Esophagus muscularis mucosa (tissue), 4 donors: Measurements from ENCODE around the gene PNISR. TPM values are rescaled to one million over a fixed set of nuclear protein-coding genes. Genes with fewer than 3 reads are reported as not detected.
A peak's percentile ranks its signal among the peaks of the same experiment; 100 is the strongest.

ENCODE experiments used
- DNase-seq: peaks from one replicate; pipeline ENCODE4 v3.0.0-alpha.2; 2017; ENCODE audit errors: extremely low spot score
- H3K27ac ChIP-seq, 4 donors: fragments of 200-600 bp; sonication (generic); replicated peaks in 1 of 4; 1 replicate in 3 of 4; 2 replicates in 1 of 4; pipeline ENCODE4 v1.5.1; 2016 to 2019; ENCODE audit warnings: mild to moderate bottlenecking in 1 of 4
- H3K27me3 ChIP-seq, 4 donors: fragments of 200-600 bp; sonication (generic); one replicate each; pipeline versions ENCODE4 v1.5.1 to v1.6.0; 2016 to 2019
- H3K36me3 ChIP-seq, 4 donors: fragments of 200-600 bp; sonication (generic); one replicate each; pipeline ENCODE4 v1.5.1; 2016 to 2019
- H3K4me1 ChIP-seq, 4 donors: fragments of 200-600 bp; sonication (generic); one replicate each; pipeline ENCODE4 v1.5.1; 2016 to 2019
- H3K4me3 ChIP-seq, 4 donors: fragments of 200-600 bp; sonication (generic); 1 replicate in 2 of 4; 2 replicates in 2 of 4; pipeline ENCODE4 v1.5.1; 2016 to 2019; ENCODE audit warnings: mild to moderate bottlenecking in 4 of 4, moderate library complexity in 1 of 4
- H3K9me3 ChIP-seq, 4 donors: fragments of 200-600 bp; sonication (generic); 1 replicate in 3 of 4; 2 replicates in 1 of 4; pipeline ENCODE4 v1.5.1; 2016 to 2019
- CTCF ChIP-seq, 3 experiments: fragments of 200-600 bp in 2 of 3; fragments of 450-650 bp in 1 of 3; sonication (generic) in 2 of 3; IDR thresholded peaks; one replicate each; pipeline ENCODE4 v1.5.1; 2017 to 2019; ENCODE audit warnings: antibody characterized with exemption in 3 of 3, mild to moderate bottlenecking in 2 of 3, moderate library complexity in 1 of 3
- EP300 ChIP-seq: sonication (generic); formaldehyde crosslinking; IDR thresholded peaks from one replicate; pipeline ENCODE4 v1.6.1; 2017; ENCODE audit warnings: antibody characterized with exemption
- POLR2A ChIP-seq: fragments of 450-650 bp; IDR thresholded peaks from one replicate; pipeline ENCODE4 v1.6.1; 2017; ENCODE audit warnings: antibody characterized with exemption, moderate library complexity, mild to moderate bottlenecking, low read depth
- POLR2AphosphoS5 ChIP-seq, 2 donors: sonication (generic); formaldehyde crosslinking; IDR thresholded peaks; one replicate each; pipeline ENCODE4 v1.6.1; 2017; ENCODE audit warnings: antibody characterized with exemption in 2 of 2
- WGBS: methylation state at CpG from one replicate; pipeline ENCODE4 v1.1.5; 2018; 5-methylcytosine and 5-hydroxymethylcytosine counted together
- intact Hi-C: fragments of 100-400 bp; cut with DNase I; formaldehyde crosslinking; loops from one replicate; pipeline ENCODE4 v1.15.1; 2023
- total RNA-seq, 4 donors: library from RNA; depleted of rRNA; stranded (reverse); fragments of >200 nt; gene quantifications; one replicate each; pipeline versions ENCODE4 v1.1.0 to v1.2.1, GENCODE V29; 2016

PNISR gene
- total RNA-seq, 4 donors from 2014 or later = 45.6 to 115 (median 57.4) TPM

- Histone ChIP-seq H3K27ac (no peak overlapping the region), H3K36me3 (peaks cover 0 to 26% (median 9%) of the 10 kb centered on the region in 4 donors), H3K27me3 (no peaks in the 10 kb centered on the region), H3K9me3 (no peaks in the 10 kb centered on the region), H3K4me1 (peaks cover 8 to 18% (median 14%) of the 10 kb centered on the region in 4 donors), H3K4me3 (no peak overlapping the region)
- DNase-seq = no peak
- TF ChIP-seq EP300 (no peak), POLR2A (no peak), CTCF (IDR thresholded peaks at IDR 0.05) (no peak), POLR2AphosphoS5 (IDR thresholded peaks at IDR 0.05) (no peak)
- WGBS = 82% methylated on average over 2 of the region's 2 CpGs
- intact Hi-C loops = no loop called here
Observed at GRCh38 chr6:99431901-99432300, 6.8 kb upstream of the PNISR start.

GRCh38 chr6:99427988-99428387 lies 2.9 kb upstream of the PNISR start:
- no peak overlapping the region for H3K27ac ChIP-seq
- no peaks in the 10 kb centered on the region for H3K9me3 ChIP-seq
- no peak for DNase-seq
- no peak for TF ChIP-seq CTCF (IDR thresholded peaks at IDR 0.05)
- no peak for TF ChIP-seq POLR2AphosphoS5 (IDR thresholded peaks at IDR 0.05)
- TF ChIP-seq EP300 = no peak
- TF ChIP-seq POLR2A = no peak
- no peak overlapping the region for H3K4me3 ChIP-seq
- peaks cover 27 to 35% (median 32%) of the 10 kb centered on the region in 4 donors for H3K4me1 ChIP-seq
- 95% methylated on average over 5 of the region's 5 CpGs for WGBS
- no peaks in the 10 kb centered on the region for H3K27me3 ChIP-seq
- intact Hi-C loops = loop anchor here (5.0 to 10.0 kb wide), 2 partner anchors 87 to 96 kb away; partner anchors contain the start of gene USP45
- H3K36me3 ChIP-seq = peaks cover 0 to 17% (median 7%) of the 10 kb centered on the region in 4 donors

GRCh38 chr6:99426451-99426757 lies 1.3 kb upstream of the PNISR start:
- TF ChIP-seq EP300 (no peak), CTCF (IDR thresholded peaks at IDR 0.05) (no peak), POLR2AphosphoS5 (IDR thresholded peaks at IDR 0.05) (no peak), POLR2A (no peak)
- no peak for DNase-seq
- Histone ChIP-seq H3K9me3 (no peaks in the 10 kb centered on the region), H3K4me1 (peaks cover 42 to 51% (median 48%) of the 10 kb centered on the region in 4 donors), H3K4me3 (peak overlapping the region; percentile 86 to 96 (median 93)), H3K27me3 (no peaks in the 10 kb centered on the region), H3K27ac (peak overlapping the region; percentile 96 to 99 (median 97)), H3K36me3 (peaks cover 0 to 16% (median 6%) of the 10 kb centered on the region in 4 donors)
- intact Hi-C loops = loop anchor here (5.0 to 10.0 kb wide), 2 partner anchors 88 to 94 kb away; partner anchors contain the start of gene USP45
- 23% methylated on average over 4 of the region's 4 CpGs for WGBS

GRCh38 chr6:99425647-99426450 lies 741 bp upstream of the PNISR start:
- peaks cover 0 to 10% (median 4%) of the 10 kb centered on the region in 4 donors for H3K36me3 ChIP-seq
- peak overlapping the region; percentile 96 to 99 (median 97) for H3K27ac ChIP-seq
- peak overlapping the region; percentile 86 to 96 (median 93) for H3K4me3 ChIP-seq
- H3K4me1 ChIP-seq = peaks cover 46 to 56% (median 54%) of the 10 kb centered on the region in 4 donors
- 1% methylated on average over 29 of the region's 29 CpGs for WGBS
- intact Hi-C loops = loop anchor here (5.0 to 10.0 kb wide), 2 partner anchors 89 to 94 kb away; partner anchors contain the start of gene USP45
- no peaks in the 10 kb centered on the region for H3K9me3 ChIP-seq
- H3K27me3 ChIP-seq = no peaks in the 10 kb centered on the region
- peak; percentile 96 for DNase-seq
- TF ChIP-seq CTCF (IDR thresholded peaks at IDR 0.05) (peak; percentile 51 to 54 (median 52)), POLR2A (no peak), EP300 (no peak), POLR2AphosphoS5 (IDR thresholded peaks at IDR 0.05) (peak; percentile 3 to 50)
